Gastroesophageal sphincter (tissue), 3 donors: ENCODE measurements around the gene RPP21.

ENCODE experiments used
- POLR2A ChIP-seq, 2 donors: fragments of 450-650 bp; IDR thresholded peaks; one replicate each; pipeline ENCODE4 v1.6.1; 2017; ENCODE audit warnings: antibody characterized with exemption in 2 of 2, mild to moderate bottlenecking in 2 of 2, moderate library complexity in 1 of 2
- TF ChIP-seq, protein P1 (sequence below), 4 experiments: fragments of 200-600 bp in 2 of 4; fragments of 450-650 bp in 2 of 4; sonication (generic) in 1 of 4; IDR thresholded peaks; one replicate each; pipeline ENCODE4 v1.5.1; 2017 to 2019; ENCODE audit warnings: antibody characterized with exemption in 4 of 4, mild to moderate bottlenecking in 2 of 4, moderate library complexity in 2 of 4

DNA sequence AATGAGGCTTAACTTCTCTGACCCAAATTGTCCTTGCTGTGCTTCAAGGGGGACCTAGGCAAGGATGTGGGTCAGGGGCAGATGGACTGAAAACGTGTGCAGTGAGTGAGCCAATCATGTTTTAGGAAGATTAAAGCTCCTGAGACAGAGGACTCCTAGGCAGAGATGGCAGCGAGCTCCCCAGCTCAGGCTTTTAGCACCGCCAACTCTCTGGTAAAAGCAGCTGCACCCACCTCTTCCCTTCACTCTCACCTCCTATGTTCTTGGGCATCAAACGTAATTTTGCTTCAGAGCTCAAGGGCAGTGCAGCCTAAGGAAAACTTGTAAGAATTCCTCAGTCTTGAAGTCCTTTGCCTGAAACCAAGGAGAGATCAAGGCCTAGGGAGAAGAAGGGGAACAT lies 10.3 kb downstream of the RPP21 start:
- TF ChIP-seq, protein P1, sequence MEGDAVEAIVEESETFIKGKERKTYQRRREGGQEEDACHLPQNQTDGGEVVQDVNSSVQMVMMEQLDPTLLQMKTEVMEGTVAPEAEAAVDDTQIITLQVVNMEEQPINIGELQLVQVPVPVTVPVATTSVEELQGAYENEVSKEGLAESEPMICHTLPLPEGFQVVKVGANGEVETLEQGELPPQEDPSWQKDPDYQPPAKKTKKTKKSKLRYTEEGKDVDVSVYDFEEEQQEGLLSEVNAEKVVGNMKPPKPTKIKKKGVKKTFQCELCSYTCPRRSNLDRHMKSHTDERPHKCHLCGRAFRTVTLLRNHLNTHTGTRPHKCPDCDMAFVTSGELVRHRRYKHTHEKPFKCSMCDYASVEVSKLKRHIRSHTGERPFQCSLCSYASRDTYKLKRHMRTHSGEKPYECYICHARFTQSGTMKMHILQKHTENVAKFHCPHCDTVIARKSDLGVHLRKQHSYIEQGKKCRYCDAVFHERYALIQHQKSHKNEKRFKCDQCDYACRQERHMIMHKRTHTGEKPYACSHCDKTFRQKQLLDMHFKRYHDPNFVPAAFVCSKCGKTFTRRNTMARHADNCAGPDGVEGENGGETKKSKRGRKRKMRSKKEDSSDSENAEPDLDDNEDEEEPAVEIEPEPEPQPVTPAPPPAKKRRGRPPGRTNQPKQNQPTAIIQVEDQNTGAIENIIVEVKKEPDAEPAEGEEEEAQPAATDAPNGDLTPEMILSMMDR (IDR thresholded peaks at IDR 0.05), result no peak
- TF ChIP-seq POLR2A (IDR thresholded peaks at IDR 0.05), result no peak
